Measurements from ENCODE around the gene MC5R. TPM values are rescaled to one million over a fixed set of nuclear protein-coding genes. Genes with fewer than 3 reads are reported as not detected.
"Not testable (repeated sequence)": the region's sequence is repeated elsewhere in the genome, so short reads cannot be mapped to it uniquely, and the experiment has no call there.

Gene MC5R
- polyA plus RNA-seq, 1 of the 3 experiments (the other 2 are of a cell fraction), result not detected

- no peak for TF ChIP-seq GATA2 (CRISPR knock-in tag; IDR thresholded peaks at IDR 0.05)
Observed at GRCh38 chr18:13836559-13836958, 12.6 kb downstream of the MC5R start (continued).

DNA sequence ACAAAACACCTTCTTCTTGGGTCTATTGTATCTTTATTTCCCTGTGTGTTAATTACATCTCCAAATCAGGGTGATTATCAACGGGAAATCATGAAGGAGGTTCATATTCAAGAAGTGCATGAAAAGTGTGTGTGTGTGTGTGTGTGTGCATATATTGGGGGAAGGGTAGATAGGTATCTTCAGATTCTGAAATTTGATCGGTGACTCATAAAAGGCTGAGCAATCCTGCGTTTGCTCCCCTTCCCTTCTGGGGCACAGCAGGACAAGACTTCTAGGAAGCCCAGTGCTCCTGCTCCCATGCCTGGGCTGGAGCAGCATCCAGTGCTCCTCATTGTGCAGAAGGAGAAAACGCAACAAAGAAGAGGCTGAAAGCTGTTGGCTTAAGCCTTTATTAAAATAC lies 25.8 kb downstream of the MC5R start:
- WGBS (ENCODE audit: low lambda C conversion rate), result 0% methylated on average over 4 of the region's 4 CpGs
- H3K9me2 ChIP-seq, result no peaks in the 10 kb centered on the region
- no peak for DNase-seq
- no peaks in the 10 kb centered on the region for H3K9me3 ChIP-seq
- H3K79me2 ChIP-seq (ENCODE audit: insufficient read depth), result no peaks in the 10 kb centered on the region
- TF ChIP-seq NFIC (IDR thresholded peaks at IDR 0.05; ENCODE audit: borderline replicate concordance), result no peak
- no peak for TF ChIP-seq FOXM1 (IDR thresholded peaks at IDR 0.05; ENCODE audit: low read depth)
- TF ChIP-seq TEAD4 (IDR thresholded peaks at IDR 0.05; ENCODE audit: borderline replicate concordance, insufficient read depth), result no peak
- no peak for TF ChIP-seq MEF2A (IDR thresholded peaks at IDR 0.05; ENCODE audit: borderline replicate concordance, low read depth)
- no peak for TF ChIP-seq EZH2phosphoT487 (IDR thresholded peaks at IDR 0.05; ENCODE audit: borderline replicate concordance, low read depth)
- TF ChIP-seq POLR2AphosphoS5 (IDR thresholded peaks at IDR 0.05; ENCODE audit: low read depth, low read length), result no peak
- no peak for TF ChIP-seq SIN3A (IDR thresholded peaks at IDR 0.05; ENCODE audit: borderline replicate concordance, low read depth, low read length)
- TF ChIP-seq, protein P1, sequence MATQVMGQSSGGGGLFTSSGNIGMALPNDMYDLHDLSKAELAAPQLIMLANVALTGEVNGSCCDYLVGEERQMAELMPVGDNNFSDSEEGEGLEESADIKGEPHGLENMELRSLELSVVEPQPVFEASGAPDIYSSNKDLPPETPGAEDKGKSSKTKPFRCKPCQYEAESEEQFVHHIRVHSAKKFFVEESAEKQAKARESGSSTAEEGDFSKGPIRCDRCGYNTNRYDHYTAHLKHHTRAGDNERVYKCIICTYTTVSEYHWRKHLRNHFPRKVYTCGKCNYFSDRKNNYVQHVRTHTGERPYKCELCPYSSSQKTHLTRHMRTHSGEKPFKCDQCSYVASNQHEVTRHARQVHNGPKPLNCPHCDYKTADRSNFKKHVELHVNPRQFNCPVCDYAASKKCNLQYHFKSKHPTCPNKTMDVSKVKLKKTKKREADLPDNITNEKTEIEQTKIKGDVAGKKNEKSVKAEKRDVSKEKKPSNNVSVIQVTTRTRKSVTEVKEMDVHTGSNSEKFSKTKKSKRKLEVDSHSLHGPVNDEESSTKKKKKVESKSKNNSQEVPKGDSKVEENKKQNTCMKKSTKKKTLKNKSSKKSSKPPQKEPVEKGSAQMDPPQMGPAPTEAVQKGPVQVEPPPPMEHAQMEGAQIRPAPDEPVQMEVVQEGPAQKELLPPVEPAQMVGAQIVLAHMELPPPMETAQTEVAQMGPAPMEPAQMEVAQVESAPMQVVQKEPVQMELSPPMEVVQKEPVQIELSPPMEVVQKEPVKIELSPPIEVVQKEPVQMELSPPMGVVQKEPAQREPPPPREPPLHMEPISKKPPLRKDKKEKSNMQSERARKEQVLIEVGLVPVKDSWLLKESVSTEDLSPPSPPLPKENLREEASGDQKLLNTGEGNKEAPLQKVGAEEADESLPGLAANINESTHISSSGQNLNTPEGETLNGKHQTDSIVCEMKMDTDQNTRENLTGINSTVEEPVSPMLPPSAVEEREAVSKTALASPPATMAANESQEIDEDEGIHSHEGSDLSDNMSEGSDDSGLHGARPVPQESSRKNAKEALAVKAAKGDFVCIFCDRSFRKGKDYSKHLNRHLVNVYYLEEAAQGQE (IDR thresholded peaks at IDR 0.05; ENCODE audit: low read depth, low read length), result no peak
- TF ChIP-seq USF1 (IDR thresholded peaks at IDR 0.05; ENCODE audit: borderline replicate concordance, low read depth), result no peak
- TF ChIP-seq, protein P2, sequence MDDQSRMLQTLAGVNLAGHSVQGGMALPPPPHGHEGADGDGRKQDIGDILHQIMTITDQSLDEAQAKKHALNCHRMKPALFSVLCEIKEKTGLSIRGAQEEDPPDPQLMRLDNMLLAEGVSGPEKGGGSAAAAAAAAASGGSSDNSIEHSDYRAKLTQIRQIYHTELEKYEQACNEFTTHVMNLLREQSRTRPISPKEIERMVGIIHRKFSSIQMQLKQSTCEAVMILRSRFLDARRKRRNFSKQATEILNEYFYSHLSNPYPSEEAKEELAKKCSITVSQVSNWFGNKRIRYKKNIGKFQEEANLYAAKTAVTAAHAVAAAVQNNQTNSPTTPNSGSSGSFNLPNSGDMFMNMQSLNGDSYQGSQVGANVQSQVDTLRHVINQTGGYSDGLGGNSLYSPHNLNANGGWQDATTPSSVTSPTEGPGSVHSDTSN (IDR thresholded peaks at IDR 0.05), result no peak
- no peak for TF ChIP-seq IRF3 (IDR thresholded peaks at IDR 0.05; ENCODE audit: low read depth, low read length)
- TF ChIP-seq, protein P3, sequence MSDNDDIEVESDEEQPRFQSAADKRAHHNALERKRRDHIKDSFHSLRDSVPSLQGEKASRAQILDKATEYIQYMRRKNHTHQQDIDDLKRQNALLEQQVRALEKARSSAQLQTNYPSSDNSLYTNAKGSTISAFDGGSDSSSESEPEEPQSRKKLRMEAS (IDR thresholded peaks at IDR 0.05; ENCODE audit: low read depth), result no peak
- TF ChIP-seq GABPA (IDR thresholded peaks at IDR 0.05; ENCODE audit: low read depth), result no peak
- no peak for TF ChIP-seq ELF1 (IDR thresholded peaks at IDR 0.05)
- no peak for TF ChIP-seq RXRA (IDR thresholded peaks at IDR 0.05; ENCODE audit: borderline replicate concordance, low read depth)
- TF ChIP-seq, protein P4, sequence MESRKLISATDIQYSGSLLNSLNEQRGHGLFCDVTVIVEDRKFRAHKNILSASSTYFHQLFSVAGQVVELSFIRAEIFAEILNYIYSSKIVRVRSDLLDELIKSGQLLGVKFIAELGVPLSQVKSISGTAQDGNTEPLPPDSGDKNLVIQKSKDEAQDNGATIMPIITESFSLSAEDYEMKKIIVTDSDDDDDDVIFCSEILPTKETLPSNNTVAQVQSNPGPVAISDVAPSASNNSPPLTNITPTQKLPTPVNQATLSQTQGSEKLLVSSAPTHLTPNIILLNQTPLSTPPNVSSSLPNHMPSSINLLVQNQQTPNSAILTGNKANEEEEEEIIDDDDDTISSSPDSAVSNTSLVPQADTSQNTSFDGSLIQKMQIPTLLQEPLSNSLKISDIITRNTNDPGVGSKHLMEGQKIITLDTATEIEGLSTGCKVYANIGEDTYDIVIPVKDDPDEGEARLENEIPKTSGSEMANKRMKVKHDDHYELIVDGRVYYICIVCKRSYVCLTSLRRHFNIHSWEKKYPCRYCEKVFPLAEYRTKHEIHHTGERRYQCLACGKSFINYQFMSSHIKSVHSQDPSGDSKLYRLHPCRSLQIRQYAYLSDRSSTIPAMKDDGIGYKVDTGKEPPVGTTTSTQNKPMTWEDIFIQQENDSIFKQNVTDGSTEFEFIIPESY (IDR thresholded peaks at IDR 0.05; ENCODE audit: borderline replicate concordance, low read depth), result no peak
- no peak overlapping the region for H2AFZ ChIP-seq (ENCODE audit: low read depth)
- no peaks in the 10 kb centered on the region for H3F3A ChIP-seq (replicated peaks; ENCODE audit: insufficient read depth)
- ChIA-PET CTCF (no interaction called here), POLR2A (no interaction called here)
- no peaks in the 10 kb centered on the region for H3K4me1 ChIP-seq (ENCODE audit: control insufficient read depth in 1 of 2, insufficient read depth in 2 of 2, low read depth in 1 of 2, low read length in 1 of 2)
- no peak overlapping the region for H3K9ac ChIP-seq
- H3K27me3 ChIP-seq (ENCODE audit: insufficient read depth), result no peaks in the 10 kb centered on the region
- no peaks in the 10 kb centered on the region for H3K36me3 ChIP-seq (replicated peaks in 1 of 2; ENCODE audit: control insufficient read depth in 1 of 2, insufficient read depth in 2 of 2, low read length in 1 of 2)
- no peaks in the 10 kb centered on the region for H4K20me1 ChIP-seq (ENCODE audit: insufficient read depth)
- H3K4me2 ChIP-seq, result no peak overlapping the region
- no peak overlapping the region for H3K4me3 ChIP-seq (ENCODE audit: low read depth in 2 of 2, low read length in 1 of 2)
- no peak overlapping the region for H3K27ac ChIP-seq (ENCODE audit: low read depth in 2 of 2, low read length in 1 of 2)

DNA sequence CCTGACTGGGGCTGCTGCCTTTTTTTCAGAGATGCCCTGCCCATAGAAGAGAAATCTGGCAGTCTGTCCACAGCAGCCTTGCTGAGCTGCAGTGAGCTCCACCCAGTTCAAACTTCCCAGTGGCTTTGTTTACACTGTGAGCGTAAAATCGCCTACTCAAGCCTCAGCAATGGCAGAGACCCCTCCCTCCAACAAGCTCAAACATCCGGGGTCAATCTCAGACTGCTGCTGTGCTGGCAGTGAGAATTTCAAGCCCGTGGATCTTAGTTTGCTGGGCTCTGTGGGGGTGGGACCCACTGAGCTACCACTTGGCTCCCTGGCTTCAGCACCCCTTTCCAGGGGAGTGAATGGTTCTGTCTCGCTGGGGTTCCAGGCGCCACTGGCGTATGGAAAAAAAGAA lies 38.9 kb downstream of the MC5R start:
- H3K79me2 ChIP-seq (ENCODE audit: insufficient read depth); H3K4me2 ChIP-seq; POLR2A ChIA-PET; H3K36me3 ChIP-seq (replicated peaks in 1 of 2; ENCODE audit: control insufficient read depth in 1 of 2, insufficient read depth in 2 of 2, low read length in 1 of 2); H3K9me2 ChIP-seq; H3F3A ChIP-seq (replicated peaks; ENCODE audit: insufficient read depth); H4K20me1 ChIP-seq (ENCODE audit: insufficient read depth); H3K4me1 ChIP-seq (ENCODE audit: control insufficient read depth in 1 of 2, insufficient read depth in 2 of 2, low read depth in 1 of 2, low read length in 1 of 2); H3K27ac ChIP-seq (ENCODE audit: low read depth in 2 of 2, low read length in 1 of 2); H3K9me3 ChIP-seq; H2AFZ ChIP-seq (ENCODE audit: low read depth); H3K4me3 ChIP-seq (ENCODE audit: low read depth in 2 of 2, low read length in 1 of 2); DNase-seq; H3K9ac ChIP-seq: not testable (repeated sequence)
- 2% methylated on average over 6 of the region's 7 CpGs for whole genome bisulfite sequencing (ENCODE audit: low lambda C conversion rate)
- peaks cover 19% of the 10 kb centered on the region; the same call in 1 of the 2 replicates for H3K27me3 ChIP-seq (ENCODE audit: insufficient read depth)
- CTCF ChIA-PET, result interaction anchor here (1.8 to 2.0 kb wide), 2 partner anchors 50 to 224 kb away, joined by 5 to 6 read pairs; no protein-coding TSS in a partner anchor
